SK-N-SH (cell line): Measurements from ENCODE around the gene STOML2. TPM values are rescaled to one million over a fixed set of nuclear protein-coding genes. Genes with fewer than 3 reads are reported as not detected.

Experiments
- CTCF ChIA-PET: fragments of 300-600, 350-600 bp; formaldehyde crosslinking; extraction: SDS; loops from one replicate; lab custom pipeline; 2021; lab: Yijun Ruan, JAX
- POLR2A ChIA-PET: fragments of 350-600 bp; sonication (Branson Sonifier 250); formaldehyde crosslinking; extraction: SDS; loops from one replicate; lab custom pipeline; 2020; ENCODE audit warnings: antibody characterized with exemption, inconsistent platforms; lab: Yijun Ruan, JAX
- DNase-seq: peaks from one replicate; pipeline ENCODE4 v3.0.0; 2012
- H2AFZ ChIP-seq: fragments of 200-600 bp; sonication (generic); 2 replicates; pipeline ENCODE4 v1.8.1; 2016; ENCODE audit warnings: antibody characterized with exemption, mild to moderate bottlenecking, low read depth
- H3F3A ChIP-seq: fragments of 200-600 bp; sonication (generic); replicated peaks from 2 replicates; pipeline ENCODE3; 2016; ENCODE audit warnings: antibody characterized with exemption, mild to moderate bottlenecking; ENCODE audit not compliant: insufficient read depth
- H3K27ac ChIP-seq, 2 experiments: fragments of 200-500 bp in 1 of 2; fragments of 200-600 bp in 1 of 2; sonication (Bioruptor generic) in 1 of 2; sonication (generic), shearing (Covaris generic) in 1 of 2; 2 replicates each; pipeline versions ENCODE4 v1.5.1 to v1.6.1; 2014 to 2016; ENCODE audit warnings: low read depth in 2 of 2, inconsistent platforms in 1 of 2, low read length in 1 of 2, mild to moderate bottlenecking in 1 of 2, mixed read lengths in 1 of 2
- H3K27me3 ChIP-seq: fragments of 200-600 bp; sonication (generic), shearing (Covaris generic); 2 replicates; pipeline ENCODE4 v1.6.1; 2016; ENCODE audit warnings: mixed run types; ENCODE audit not compliant: insufficient read depth
- H3K36me3 ChIP-seq, 2 experiments: fragments of 200-500 bp in 1 of 2; fragments of 200-600 bp in 1 of 2; sonication (Bioruptor generic) in 1 of 2; sonication (generic) in 1 of 2; replicated peaks in 1 of 2; 2 replicates each; pipeline versions ENCODE3 to v1.5.1; 2014 to 2016; ENCODE audit warnings: low read length in 1 of 2, mild to moderate bottlenecking in 1 of 2; ENCODE audit not compliant: insufficient read depth in 2 of 2, control insufficient read depth in 1 of 2
- H3K4me1 ChIP-seq, 2 experiments: fragments of 200-500 bp in 1 of 2; fragments of 200-600 bp in 1 of 2; sonication (Bioruptor generic) in 1 of 2; sonication (generic), shearing (Covaris generic) in 1 of 2; 2 replicates each; pipeline versions ENCODE4 v1.5.1 to v1.6.1; 2014 to 2016; ENCODE audit warnings: low read depth in 1 of 2, low read length in 1 of 2, mixed run types in 1 of 2; ENCODE audit not compliant: insufficient read depth in 2 of 2, control insufficient read depth in 1 of 2
- H3K4me2 ChIP-seq: fragments of 200-600 bp; sonication (generic), shearing (Covaris generic); 2 replicates; pipeline ENCODE4 v1.6.1; 2017; ENCODE audit warnings: mixed run types
- H3K4me3 ChIP-seq, 2 experiments: fragments of 200-500 bp in 1 of 2; fragments of 200-600 bp in 1 of 2; sonication (Bioruptor generic) in 1 of 2; sonication (generic), shearing (Covaris generic) in 1 of 2; 2 replicates each; pipeline versions ENCODE4 v1.5.1 to v1.8.1; 2014 to 2016; ENCODE audit warnings: low read depth in 2 of 2, inconsistent platforms in 1 of 2, low read length in 1 of 2, mild to moderate bottlenecking in 1 of 2, mixed read lengths in 1 of 2, moderate library complexity in 1 of 2
- H3K79me2 ChIP-seq: fragments of 200-600 bp; sonication (generic); 2 replicates; pipeline ENCODE4 v1.8.1; 2017; ENCODE audit warnings: mild to moderate bottlenecking; ENCODE audit not compliant: insufficient read depth
- H3K9ac ChIP-seq: fragments of 200-600 bp; sonication (generic); 2 replicates; pipeline ENCODE4 v1.6.1; 2017; ENCODE audit warnings: mixed run types
- H3K9me2 ChIP-seq: fragments of 200-600 bp; sonication (generic); 2 replicates; pipeline ENCODE4 v1.6.1; 2017; ENCODE audit warnings: mixed run types
- H3K9me3 ChIP-seq: fragments of 200-600 bp; sonication (generic); 2 replicates; pipeline ENCODE4 v1.6.1; 2017; ENCODE audit warnings: mixed run types, mild to moderate bottlenecking, moderate library complexity
- H4K20me1 ChIP-seq: fragments of 200-600 bp; sonication (generic); 2 replicates; pipeline ENCODE4 v1.6.1; 2017; ENCODE audit warnings: mild to moderate bottlenecking, mixed run types; ENCODE audit not compliant: insufficient read depth
- CTCF ChIP-seq: fragments of 200-600 bp; sonication (generic); IDR thresholded peaks from 2 replicates; pipeline ENCODE4 v1.6.1; 2017; ENCODE audit warnings: antibody characterized with exemption, mild to moderate bottlenecking, moderate library complexity
- EP300 ChIP-seq, 2 experiments: IDR thresholded peaks; 2 replicates each; pipeline versions ENCODE4 v1.4.0 to v1.6.1; 2012; ENCODE audit warnings: borderline replicate concordance in 1 of 2, low read depth in 1 of 2, low read length in 1 of 2
- FOSL2 ChIP-seq: IDR thresholded peaks from 2 replicates; pipeline ENCODE4 v1.4.0; 2012; ENCODE audit warnings: low read depth, mild to moderate bottlenecking, moderate library complexity, borderline replicate concordance
- FOXJ3 ChIP-seq: sonication (generic); formaldehyde crosslinking; IDR thresholded peaks from 2 replicates; pipeline ENCODE4 v1.5.1; 2020; ENCODE audit warnings: mild to moderate bottlenecking, missing genetic modification reagents
- FOXM1 ChIP-seq: IDR thresholded peaks from 2 replicates; pipeline ENCODE4 v1.4.0; 2012; ENCODE audit warnings: low read depth, mild to moderate bottlenecking
- GABPA ChIP-seq: IDR thresholded peaks from 2 replicates; pipeline ENCODE4 v1.4.0; 2012; ENCODE audit warnings: low read depth, mild to moderate bottlenecking
- IRF3 ChIP-seq: fragments of 150-350 bp; IDR thresholded peaks from 2 replicates; pipeline ENCODE4 v1.6.1; 2016; ENCODE audit warnings: mild to moderate bottlenecking, low read depth, low read length
- MAX ChIP-seq: IDR thresholded peaks from 2 replicates; pipeline ENCODE4 v1.4.0; 2012; ENCODE audit warnings: low read depth
- MXI1 ChIP-seq: IDR thresholded peaks from 2 replicates; pipeline ENCODE4 v1.6.1; 2012; ENCODE audit warnings: mild to moderate bottlenecking, low read depth, low read length, improper control_type of control experiment
- NRF1 ChIP-seq: IDR thresholded peaks from 2 replicates; pipeline ENCODE4 v1.6.1; 2012; ENCODE audit warnings: low read depth, mild to moderate bottlenecking, low read length
- PBX3 ChIP-seq: IDR thresholded peaks from 2 replicates; pipeline ENCODE4; 2012
- RCOR1 ChIP-seq: fragments of 150-350 bp; IDR thresholded peaks from 2 replicates; pipeline ENCODE4 v1.6.1; 2017; ENCODE audit warnings: antibody characterized with exemption, low read length
- REST ChIP-seq: IDR thresholded peaks from 2 replicates; pipeline ENCODE4 v1.6.1; 2012; ENCODE audit warnings: mild to moderate bottlenecking, low read depth, low read length, moderate library complexity
- RFX5 ChIP-seq: IDR thresholded peaks from 2 replicates; pipeline ENCODE4 v1.6.1; 2012; ENCODE audit warnings: mild to moderate bottlenecking, improper control_type of control experiment, low read length
- SIN3A ChIP-seq: IDR thresholded peaks from 2 replicates; pipeline ENCODE4 v1.6.1; 2012; ENCODE audit warnings: low read depth, mild to moderate bottlenecking, low read length, moderate library complexity, borderline replicate concordance
- SMC3 ChIP-seq: IDR thresholded peaks from 2 replicates; pipeline ENCODE4 v1.6.1; 2012; ENCODE audit warnings: low read depth, low read length, improper control_type of control experiment
- TAF1 ChIP-seq: IDR thresholded peaks from 2 replicates; pipeline ENCODE4 v1.6.1; 2012; ENCODE audit warnings: low read depth, mild to moderate bottlenecking, low read length, moderate library complexity, borderline replicate concordance
- USF1 ChIP-seq: IDR thresholded peaks from 2 replicates; pipeline ENCODE4 v1.4.0; 2012; ENCODE audit warnings: low read depth, borderline replicate concordance
- YY1 ChIP-seq: IDR thresholded peaks from 2 replicates; pipeline ENCODE4 v1.4.0; 2012; ENCODE audit warnings: low read depth, mild to moderate bottlenecking
- WGBS: methylation state at CpG from one replicate; pipeline ENCODE4 v1.1.6; 2017; ENCODE audit warnings: low lambda C conversion rate; 5-methylcytosine and 5-hydroxymethylcytosine counted together
- polyA plus RNA-seq, 3 experiments: library from polyadenylated mRNA; depleted of rRNA; stranded (reverse); fragments of >200 nt; gene quantifications; 2 replicates each; pipeline ENCODE4 v1.2.3, GENCODE V29; 2012

The STOML2 gene
- polyA plus RNA-seq, 1 of the 3 experiments (the other 2 are of a cell fraction): 232 TPM

GRCh38 chr9:35076848-35077247 is 26.1 kb downstream of the STOML2 start:
- Histone ChIP-seq H3K36me3 (peaks cover 6 to 37% of the 10 kb centered on the region in 2 experiments), H3K79me2 (peaks cover 30% of the 10 kb centered on the region), H4K20me1 (peaks cover 5% of the 10 kb centered on the region; the same call in 1 of the 2 replicates), H3K4me1 (peaks cover 14 to 18% of the 10 kb centered on the region in 2 experiments), H3K9me2 (no peaks in the 10 kb centered on the region), H2AFZ (no peak overlapping the region), H3K4me3 (no peak overlapping the region), H3K9me3 (no peaks in the 10 kb centered on the region), H3F3A (peaks cover 18% of the 10 kb centered on the region), H3K9ac (no peak overlapping the region), H3K4me2 (no peak overlapping the region), H3K27me3 (no peaks in the 10 kb centered on the region), H3K27ac (no peak overlapping the region)
- CTCF ChIA-PET: interaction anchor here (0.8 to 2.6 kb wide), 6 partner anchors 11 to 177 kb away, joined by 3 to 12 read pairs (median 5); partner anchors contain the start of genes PIGO and STOML2
- 100% methylated on average over 3 of the region's 4 CpGs for WGBS
- DNase-seq: no peak
- POLR2A ChIA-PET: no interaction called here
- TF ChIP-seq TAF1 (no peak), SMC3 (no peak), MXI1 (no peak), USF1 (no peak), SIN3A (no peak), FOXJ3 (CRISPR knock-in tag) (no peak), NRF1 (no peak), IRF3 (no peak), EP300 (IDR thresholded peaks at IDR 0.05; ENCODE audit: borderline replicate concordance in 1 of 2, low read depth in 1 of 2, low read length in 1 of 2) (no peak), PBX3 (no peak), GABPA (no peak), FOXM1 (no peak), REST (no peak), FOSL2 (no peak), CTCF (no peak), YY1 (no peak), RFX5 (no peak), MAX (no peak), RCOR1 (no peak)
